Measurements from ENCODE around the gene IRF2BP2.
A peak's percentile ranks its signal among the peaks of the same experiment; 100 is the strongest.
"Not testable (repeated sequence)": the region's sequence is repeated elsewhere in the genome, so short reads cannot be mapped to it uniquely, and the experiment has no call there.

The IRF2BP2 gene

DNA sequence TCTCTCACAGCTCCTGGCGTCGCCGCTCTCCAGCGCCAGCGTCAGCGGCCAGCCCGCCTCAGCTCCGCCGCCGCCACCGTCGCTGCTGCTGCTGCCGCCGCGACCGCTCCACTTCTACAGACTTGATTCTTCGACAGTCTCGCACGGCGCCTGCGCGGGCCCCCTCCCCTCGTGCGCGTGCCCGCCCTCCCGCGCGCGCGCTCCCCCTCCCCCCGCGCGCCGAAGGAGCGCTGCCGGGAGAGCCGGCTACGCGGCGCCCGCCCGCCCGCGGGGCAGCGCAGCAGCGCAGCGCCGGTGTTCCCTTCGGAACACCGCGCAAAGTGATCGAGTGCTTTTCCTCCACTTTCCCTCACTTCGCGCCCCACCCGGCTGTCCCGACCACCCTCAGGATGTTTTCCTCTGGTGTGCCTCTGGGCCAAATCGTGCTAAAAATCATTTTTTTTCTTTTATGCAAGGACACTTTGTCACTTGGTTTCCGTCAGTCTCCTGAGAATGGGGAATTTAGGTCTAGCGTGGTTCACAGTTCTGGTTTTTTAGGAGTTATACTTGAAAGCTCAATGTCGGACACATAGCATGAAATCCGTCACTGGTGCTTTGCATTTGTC, at the start of gene IRF2BP2:
Gene IRF2BP2, minus strand, starts transcription at position 118 of the 605 bp plus-strand sequence. CDS start 684 bp downstream, outside the sequence.
- DNase-seq, result peak; percentile 68 to 78

DNA sequence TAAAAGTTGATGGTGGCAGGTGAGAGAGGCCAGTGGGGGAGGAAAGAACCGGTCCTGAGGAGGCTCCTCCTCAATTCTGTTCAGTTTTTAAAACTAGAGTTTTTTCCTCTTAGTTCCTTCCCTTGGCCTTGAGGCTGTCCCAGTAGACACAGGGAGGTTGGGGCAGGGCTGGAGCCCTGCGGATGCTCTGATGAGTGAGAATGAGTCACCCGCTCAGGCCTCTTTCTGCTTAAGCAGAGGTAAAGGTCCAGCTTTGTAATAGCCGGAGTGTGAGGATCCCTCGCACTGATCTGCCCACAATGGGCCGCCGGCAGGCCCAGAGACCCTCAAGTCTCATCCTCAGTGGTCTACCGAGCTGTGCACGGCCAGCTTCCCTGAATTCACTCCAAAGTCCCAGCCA, 49.6 kb upstream of the IRF2BP2 start:
- DNase-seq, result peak; percentile 52 to 54

DNA sequence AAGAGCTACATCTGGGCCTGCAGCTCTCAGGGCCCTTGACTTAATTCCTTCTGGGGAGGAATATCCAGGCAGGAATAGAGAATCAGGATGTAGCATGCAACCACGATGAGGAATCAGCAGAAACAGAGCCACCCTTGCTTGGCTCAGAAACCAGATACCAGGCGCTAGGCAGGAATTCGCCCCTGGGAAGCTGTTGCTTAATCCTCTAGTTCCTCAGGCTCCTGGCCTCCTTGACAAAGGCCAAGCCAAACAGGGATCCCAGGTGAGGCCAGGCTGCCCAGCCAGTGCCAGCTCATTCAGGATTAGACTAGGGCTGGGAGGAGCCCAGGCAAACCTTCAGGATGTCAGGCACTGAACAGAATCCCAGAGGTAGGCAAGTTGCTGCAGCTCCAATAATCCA, 48.2 kb upstream of the IRF2BP2 start:
- DNase-seq, result no peak

DNA sequence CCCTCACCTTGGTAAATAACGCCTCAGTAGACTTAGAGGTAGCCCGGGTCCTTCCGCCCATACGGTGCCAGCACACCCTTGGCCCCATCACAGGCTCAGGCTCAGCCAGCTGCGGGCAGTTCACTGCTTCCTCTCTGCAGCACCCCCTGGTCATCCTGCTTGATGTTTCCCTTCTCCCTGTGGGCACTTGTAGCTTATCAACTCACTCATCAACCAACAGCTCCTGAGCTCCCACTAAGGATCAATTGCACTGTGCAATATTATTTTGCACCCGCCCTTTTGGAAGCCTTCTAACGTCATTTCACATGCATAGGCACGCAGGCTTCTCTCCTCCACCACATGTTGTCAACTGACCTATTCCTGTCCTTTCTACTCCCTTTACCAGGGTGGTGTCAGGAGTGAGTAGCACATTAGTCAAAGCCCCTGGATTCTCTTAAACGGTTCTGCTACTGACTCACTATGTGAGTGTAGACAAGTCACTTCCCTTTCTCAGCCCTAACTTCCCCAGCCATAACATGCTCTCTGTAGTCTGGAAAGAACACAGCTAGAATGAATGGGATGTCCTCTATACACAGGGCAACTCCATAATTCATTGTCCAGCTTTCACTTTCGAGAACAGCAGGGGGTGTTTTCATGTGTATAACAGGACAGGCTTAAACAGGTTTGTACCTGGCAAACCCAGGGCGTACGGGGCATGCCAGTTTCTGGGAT, 47.1 kb upstream of the IRF2BP2 start:
- DNase-seq, result peak; percentile 91 to 100

DNA sequence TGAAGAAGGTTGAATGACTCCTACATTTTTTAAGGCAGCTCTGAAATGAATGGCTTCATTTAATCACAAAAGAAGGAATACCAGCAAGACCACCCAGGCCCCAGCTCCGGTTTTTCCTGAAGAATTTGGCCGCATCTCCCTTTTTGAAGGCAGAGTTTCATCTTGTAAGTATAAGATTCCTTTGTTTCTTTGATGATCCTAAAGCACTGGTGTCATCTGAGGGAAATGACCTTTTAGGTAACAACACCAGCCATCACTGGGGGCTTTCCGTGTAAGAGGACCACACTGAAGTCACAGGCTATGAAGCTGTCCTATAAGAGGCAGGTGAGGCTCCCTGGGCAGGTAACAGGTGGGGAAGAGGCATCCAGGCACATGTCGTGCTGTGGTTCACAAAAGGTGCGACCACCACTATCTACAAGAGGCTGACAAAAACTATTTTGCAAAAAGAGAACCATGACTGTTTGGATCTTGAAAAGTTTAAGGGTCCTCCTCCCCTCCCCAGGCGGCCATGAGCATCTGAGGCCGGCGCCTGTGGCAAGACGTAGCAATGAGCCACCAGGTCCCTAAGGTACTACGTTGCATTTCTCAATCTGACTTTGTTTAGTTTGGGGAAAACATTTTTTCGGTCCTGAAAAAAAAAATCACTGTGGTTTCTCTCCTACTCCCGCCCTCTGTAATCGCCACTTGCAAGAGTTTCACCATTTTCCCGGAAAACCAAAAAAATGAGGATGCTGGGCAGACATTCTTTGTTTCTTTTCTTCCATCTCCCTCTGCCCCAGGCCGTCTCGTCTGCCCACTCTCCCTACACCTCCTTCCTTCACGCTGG, 46.3 kb upstream of the IRF2BP2 start:
- DNase-seq, result peak; percentile 51 to 57

DNA sequence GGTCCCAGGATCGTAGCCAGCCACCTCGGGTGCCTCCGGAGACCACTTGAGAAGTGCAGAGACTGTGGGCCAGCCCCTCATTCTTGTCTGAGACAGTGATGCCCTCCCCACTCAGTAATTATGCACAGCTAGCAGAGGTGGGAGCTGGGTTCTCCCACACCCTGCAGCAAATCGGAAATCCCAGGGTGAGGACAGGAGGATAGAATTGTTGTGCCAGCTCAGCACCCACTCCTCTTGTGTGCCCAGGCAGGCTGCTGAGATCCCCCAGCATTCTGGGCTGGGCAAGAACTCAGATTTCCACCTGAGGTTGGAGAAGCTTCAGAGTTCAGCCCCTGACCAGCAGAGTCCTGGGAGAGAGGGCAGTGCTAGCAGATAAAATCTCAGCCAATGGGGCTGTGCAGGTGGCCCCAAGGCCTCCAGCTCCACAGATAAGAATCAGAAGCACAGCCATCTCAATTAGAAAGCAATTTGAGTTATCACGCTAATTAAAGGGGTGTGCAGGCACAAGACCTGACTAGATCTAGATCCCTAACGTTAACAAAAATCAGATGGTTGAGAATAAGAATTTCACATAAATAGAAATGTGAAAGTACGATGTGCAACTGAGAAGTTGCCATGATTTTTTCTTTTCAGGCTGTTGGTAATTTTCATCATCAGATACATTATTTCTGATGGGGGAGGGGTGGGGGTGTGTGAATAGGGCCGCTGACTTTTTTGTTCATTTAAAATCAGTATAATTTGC, 45.5 kb upstream of the IRF2BP2 start:
- DNase-seq, result peak; percentile 49 to 70

DNA sequence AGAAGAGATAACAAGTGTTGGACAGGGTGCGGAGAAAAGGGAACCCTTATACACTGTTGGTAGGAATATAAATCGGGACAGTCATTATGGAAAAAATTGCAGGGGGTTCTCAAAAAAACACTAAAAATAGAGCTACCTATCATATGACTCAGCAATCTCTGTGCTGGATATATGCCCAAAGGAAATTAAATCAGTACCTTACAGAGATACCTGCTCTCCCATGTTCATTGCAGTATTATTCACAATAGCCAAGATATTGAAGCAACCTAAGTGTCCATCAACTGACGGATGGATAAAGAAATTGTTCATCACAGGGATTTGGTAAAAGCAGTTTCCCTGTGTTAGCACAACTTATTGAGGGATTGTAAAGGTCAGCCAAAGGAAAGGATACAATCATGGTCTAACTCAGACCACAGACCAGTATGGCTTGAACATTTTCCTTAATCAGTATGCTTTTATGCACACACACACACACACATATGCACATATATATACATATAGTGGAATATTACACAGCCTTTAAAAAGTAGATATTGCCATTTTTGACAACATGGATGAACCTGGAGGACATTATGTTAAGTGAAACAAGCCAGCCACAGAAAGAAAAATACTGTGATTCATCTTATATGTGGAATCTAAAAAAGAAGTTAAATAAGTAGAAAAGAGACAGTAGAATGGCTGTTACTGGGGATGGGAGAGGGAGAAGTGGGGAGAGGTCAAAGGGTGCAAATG, 44.2 kb upstream of the IRF2BP2 start:
- DNase-seq, result no peak

DNA sequence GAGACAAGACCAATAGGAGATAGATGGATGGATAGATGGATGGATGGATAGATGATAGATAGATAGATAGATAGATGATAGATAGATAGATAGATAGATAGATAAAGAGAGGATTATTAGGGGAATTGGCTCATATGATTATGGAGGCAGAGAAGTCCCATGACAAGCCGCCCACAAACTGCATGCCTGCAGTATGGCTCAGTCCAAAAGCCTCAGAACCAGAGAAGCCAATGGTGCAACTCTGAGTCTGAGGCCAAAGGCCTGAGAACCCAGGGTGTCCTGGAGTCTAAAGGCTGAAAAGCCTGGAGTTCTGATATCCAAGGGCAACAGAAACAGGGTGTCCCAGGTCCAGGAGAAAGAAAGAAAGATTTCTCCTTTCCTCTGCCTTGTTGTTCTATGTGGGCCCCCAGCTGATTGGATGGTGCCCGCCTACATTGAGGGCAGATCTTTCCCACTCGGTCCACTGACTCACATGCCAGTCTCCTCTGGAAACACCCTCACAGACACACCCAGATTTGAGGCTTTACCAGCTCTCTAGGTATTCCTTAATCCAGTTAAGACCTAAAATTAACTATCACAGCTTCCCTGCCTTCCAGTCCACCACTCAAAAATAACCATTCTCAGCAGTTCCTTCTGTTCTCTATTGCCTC, 39.6 kb upstream of the IRF2BP2 start:
- DNase-seq, result peak in 1 of 2 donors; percentile 61

DNA sequence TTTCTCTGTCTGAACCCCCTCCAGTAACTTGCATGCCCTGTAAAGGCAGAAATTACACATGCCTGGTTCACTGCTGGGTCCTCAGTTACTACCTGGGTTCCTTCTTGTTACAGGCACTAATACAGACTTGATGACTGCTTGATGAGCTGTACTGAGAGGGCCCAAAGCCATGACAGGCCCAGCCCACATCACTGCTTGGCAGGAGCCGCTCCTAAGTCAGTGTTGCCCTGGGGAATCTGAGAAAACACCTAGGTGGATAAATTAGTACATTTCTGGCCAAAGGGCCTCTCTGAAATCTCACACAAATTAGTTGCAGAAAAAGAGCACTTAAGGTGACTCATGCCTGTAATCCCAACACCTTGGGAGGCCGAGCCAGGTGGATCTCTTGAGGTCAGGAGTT, 37.8 kb upstream of the IRF2BP2 start:
- DNase-seq, result no peak

DNA sequence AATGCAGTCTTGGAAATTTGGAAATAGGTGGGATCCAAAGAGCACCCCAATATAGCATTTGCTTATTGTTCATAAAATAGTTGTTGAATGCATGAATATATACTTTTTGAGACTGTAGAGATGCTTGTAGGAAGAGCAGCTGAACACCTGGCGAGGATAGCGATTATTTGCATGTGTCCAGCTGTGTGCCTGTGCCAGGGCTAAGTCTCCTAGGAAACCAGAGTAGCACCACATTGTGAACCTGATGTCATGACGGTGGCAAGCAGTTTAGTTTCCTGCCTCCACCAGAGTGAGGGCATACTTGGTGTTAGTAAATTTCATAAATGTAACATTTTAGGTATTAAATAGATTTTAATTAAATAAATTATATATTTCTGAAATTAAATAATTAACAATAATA, 37.3 kb upstream of the IRF2BP2 start:
- no peak for DNase-seq

DNA sequence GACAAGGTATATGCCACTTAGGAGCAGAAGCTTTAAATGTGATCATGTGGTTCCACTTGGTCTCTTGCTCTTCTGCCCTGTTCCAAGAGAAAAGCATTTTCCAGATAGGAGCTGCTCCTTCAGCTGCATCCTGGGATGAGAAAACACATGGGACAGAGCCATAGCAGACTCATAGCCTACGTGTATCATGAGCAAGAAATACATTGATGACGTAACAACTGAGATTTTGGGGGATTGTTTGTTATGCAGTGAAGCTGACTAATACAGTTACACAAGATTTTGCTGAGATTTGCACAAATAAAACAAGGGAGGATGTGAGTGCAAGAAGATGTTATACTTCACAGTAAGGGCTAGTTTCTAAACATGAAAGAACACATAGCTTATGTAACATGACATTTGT, 36.0 kb upstream of the IRF2BP2 start:
- DNase-seq, result peak in 1 of 2 donors; percentile 49

DNA sequence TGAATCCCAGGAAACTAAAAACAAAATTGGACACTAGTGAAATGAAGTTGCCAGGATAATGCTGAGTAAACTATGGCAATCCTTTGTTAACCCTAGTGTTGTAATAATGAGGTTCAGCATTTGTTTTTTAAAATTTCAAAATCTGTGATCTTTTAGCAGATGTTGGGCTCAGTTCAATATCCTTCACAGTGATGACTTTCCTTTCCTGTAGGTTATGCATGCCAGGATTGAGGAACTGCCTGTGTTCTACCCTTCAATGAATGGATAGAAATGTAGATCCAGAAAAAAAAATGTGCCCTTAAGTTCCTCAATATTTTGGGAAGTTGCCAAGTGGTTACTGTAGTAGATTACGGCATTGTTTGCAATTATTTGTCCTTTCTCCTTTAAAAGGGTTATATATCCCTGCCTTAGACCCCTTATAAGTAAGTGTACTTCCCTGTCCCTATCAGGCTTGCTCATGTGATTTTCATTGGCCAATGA, 35.5 kb upstream of the IRF2BP2 start:
- DNase-seq, result peak; percentile 86 to 89

DNA sequence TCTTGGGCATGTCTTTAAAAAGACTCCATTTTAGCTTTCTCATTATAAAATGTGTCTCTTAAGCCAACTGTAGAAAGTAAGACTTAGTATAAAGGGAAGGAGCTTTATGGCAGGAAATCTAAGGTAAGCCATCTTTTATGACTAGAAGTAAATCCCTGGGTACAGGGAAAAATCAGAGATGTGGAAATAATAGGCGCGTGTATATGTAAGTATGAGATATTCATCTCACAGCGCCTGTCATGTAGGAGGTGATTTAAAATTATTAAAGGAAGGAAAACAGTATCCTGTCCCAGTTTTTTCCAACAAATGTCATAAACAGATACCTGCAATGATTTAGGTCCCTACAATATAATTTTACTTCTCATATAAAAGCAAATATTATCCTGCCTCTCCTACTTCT, 35.0 kb upstream of the IRF2BP2 start:
- no peak for DNase-seq

DNA sequence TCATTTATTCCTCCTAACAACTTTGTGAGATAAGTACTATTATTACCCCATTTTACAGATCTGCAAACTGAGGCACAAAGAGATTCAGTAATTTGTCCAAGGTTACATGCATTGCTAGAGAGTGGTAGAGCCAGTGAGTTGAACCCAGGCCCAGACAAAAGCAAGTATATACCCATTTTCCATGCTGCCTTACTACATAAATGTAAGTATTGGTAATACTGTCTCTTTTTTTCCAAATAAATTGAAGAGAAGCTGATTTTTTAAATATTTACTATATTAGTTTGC, 33.8 kb upstream of the IRF2BP2 start:
- DNase-seq, result no peak

DNA sequence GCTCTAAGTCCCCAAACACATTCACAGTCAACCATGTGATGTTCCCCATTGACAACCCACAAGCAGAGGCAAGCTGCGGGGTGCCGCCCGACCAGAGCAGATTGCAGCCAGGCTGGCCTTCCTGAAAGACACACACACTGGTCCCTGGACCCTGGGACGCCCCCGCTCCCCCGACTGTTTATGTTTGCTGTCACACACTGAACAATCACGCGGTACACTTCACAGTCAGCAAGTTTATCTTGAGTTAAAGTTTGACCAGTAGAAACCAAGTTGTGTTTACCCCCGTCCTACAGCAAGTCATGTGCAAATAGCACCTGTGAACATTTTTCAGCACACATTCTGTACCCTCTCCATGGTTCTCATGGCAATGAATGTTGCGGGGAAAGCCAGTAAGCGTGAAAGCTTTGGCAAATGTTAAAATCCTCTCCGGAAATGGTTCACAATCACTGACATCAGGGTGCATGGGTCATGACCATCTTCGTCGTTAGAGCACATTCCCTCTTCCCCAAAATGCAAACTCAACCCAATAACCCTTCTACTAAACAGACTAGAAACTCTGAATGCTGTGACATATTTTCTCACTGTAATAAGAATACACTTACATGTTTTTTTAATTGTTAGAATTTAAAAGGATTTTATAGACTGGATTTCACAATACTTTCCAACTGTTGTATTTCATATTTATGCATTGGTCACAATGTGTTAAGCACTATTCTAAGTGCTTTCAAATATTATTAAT, 33.3 kb upstream of the IRF2BP2 start:
- no peak for DNase-seq

DNA sequence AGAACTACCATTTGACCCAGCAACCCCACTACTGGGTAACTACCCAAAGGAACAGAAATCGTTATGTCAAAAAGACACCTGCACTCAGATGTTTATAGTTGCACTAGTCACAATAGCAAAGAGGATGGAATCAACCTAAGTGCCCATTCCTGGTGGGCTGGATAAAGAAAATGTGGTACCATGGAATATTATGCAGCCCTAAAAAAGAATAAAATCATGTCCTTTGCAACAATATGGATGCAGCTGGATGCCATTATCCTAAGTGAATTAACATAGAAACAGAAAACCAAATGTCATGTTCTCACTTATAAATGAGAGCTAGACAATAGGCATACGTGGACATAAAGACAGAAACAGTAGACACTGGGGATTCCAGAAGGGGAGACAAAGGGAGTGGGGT, 32.5 kb upstream of the IRF2BP2 start:
- no peak for DNase-seq

DNA sequence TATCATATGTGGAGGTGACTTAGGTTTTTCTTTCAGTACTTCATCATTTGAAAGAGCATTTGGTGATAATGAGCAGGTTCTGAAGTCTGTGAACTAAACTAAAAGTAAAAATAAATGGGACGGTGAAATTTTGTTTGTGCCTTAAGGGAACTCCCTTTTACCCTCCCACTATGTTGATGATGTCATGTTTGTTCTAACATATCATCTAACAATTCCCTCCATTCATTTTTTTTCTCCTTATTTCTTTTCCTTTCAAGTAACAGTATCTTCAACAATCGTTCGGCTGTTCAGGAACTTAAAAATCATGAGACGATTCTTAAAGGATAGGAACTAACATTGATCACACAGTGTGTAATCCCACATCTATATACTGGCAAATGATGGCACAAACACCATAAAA, 30.0 kb upstream of the IRF2BP2 start:
- DNase-seq, result peak; percentile 39 to 46

DNA sequence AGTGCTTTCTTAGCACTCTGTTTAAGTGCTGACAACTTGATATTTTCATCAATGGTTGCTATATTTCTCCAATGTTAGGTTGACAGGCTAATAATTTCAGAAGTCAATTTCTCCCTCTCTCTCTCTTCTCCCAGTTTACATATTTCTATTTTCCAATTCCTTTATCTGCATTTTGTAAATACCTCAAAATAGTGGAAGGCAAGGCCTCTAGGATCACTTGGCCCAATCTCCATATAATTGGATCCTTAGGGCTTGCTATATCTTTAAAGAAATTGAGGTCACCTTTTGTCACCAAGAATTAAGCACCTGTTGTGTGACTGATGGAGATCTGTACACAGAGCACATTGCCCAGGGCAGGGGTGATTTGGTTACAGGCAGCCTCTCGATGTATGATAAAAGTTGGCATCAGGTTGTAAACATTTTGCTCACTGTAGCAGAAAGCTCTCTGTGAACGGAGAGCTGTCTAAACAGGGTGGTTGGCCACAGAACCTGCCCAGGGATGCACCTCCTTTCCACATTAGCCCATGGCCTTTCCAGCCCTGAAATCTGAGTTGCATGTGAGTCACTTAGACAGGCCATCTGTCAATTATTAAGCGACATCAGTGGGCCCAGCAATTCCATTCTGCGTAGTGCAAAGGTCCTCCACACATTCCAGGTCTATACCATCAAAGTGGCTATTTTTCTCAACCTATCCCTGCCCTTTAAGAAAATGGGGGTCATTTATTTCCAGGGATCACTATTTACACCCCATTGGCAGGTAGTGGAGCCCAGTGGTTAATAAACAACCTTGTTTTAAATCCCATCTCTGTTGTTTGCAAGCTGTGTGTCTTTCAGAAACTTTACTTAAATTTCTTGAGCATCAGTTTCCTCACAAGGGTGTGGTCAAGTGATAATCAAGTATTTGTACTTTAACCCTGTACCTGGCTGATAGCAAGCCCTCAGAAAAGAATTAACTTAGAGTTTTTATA, 29.1 kb upstream of the IRF2BP2 start:
- no peak for DNase-seq

DNA sequence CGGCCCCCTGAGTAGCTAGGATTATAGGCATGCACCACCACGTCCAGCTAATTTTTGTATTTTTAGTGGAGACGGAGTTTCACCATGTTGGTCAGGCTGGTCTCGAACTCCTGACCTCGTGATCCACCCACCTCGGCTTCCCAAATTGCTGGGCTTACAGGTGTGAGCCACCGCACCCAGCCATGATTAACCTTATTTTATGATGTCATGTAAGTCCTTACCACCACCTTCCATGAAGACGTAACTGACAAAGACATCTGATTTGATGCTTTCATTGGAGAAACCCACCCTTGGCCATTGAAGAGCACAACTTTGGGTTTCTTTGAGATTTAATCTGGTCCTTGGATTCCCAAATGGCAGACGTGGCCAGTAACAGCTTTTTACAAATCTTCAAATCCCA, 24.9 kb upstream of the IRF2BP2 start:
- not testable (repeated sequence) for DNase-seq

DNA sequence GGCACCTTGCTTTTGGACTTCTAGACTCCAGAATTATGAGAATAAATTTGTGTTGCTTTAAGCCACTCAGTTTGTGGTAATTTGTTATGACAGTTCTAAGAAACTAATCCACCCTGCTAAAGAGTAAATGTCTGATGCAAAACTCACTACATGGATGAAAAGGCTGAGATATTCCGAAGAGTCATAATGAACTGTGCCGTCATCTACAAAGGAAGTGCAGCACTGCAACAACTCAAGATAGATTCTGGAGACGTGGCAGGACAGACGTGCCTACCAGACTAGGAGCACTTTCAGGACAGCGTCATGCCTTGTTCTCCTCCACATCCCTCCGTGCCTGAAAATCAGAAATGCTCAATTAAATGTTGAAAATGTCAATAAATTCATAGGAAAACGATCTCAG, 24.4 kb upstream of the IRF2BP2 start:
- no peak for DNase-seq

Measured in inflammatory macrophage treated with lipopolysaccharide for 1 hour (primary cell).